H1 (cell line): Measurements from ENCODE around the gene CSRP1. TPM values are rescaled to one million over a fixed set of nuclear protein-coding genes. Genes with fewer than 3 reads are reported as not detected.
"Not testable (repeated sequence)": the region's sequence is repeated elsewhere in the genome, so short reads cannot be mapped to it uniquely, and the experiment has no call there.

Experiments used
- CTCF ChIA-PET: fragments of 300-600 bp; sonication (Branson Sonifier 250); formaldehyde crosslinking; loops from one replicate; lab custom pipeline; 2021; ENCODE audit not compliant: partially characterized antibody; lab: Charles Lee
- POLR2A ChIA-PET: fragments of 300-600 bp; sonication (Branson Sonifier 250); formaldehyde crosslinking; loops from one replicate; lab custom pipeline; 2021; ENCODE audit warnings: inconsistent platforms; ENCODE audit not compliant: partially characterized antibody; lab: Charles Lee
- DNase-seq, 2 experiments: peaks; one replicate each; pipeline versions ENCODE4 v3.0.0 to v3.0.0-alpha.2; 2010 to 2022; ENCODE audit warnings: low spot score in 2 of 2, low read depth in 1 of 2, mixed read lengths in 1 of 2
- FAIRE-seq: peaks from 2 replicates; lab custom pipeline; 2011; peaks lifted over from hg19 to GRCh38; lab: Jason Lieb, UNC
- H2AFZ ChIP-seq: 2 replicates; pipeline ENCODE4 v1.8.1; 2012; ENCODE audit warnings: low read length, inconsistent platforms
- H2AK5ac ChIP-seq: 2 replicates; pipeline ENCODE4 v1.6.1; 2013; ENCODE audit warnings: low read depth, low read length
- H2BK120ac ChIP-seq: replicated peaks from 2 replicates; pipeline ENCODE3; 2013; ENCODE audit warnings: low read depth, low read length, inconsistent platforms
- H2BK12ac ChIP-seq: 2 replicates; pipeline ENCODE4 v1.6.1; 2013; ENCODE audit warnings: low read depth, low read length
- H2BK15ac ChIP-seq: 2 replicates; pipeline ENCODE4 v1.6.1; 2013; ENCODE audit warnings: low read length
- H2BK20ac ChIP-seq: 2 replicates; pipeline ENCODE4 v1.6.1; 2013; ENCODE audit warnings: low read length
- H2BK5ac ChIP-seq: 2 replicates; pipeline ENCODE4 v1.6.1; 2013; ENCODE audit warnings: low read depth, low read length
- H3K14ac ChIP-seq: 2 replicates; pipeline ENCODE4 v1.6.1; 2013; ENCODE audit warnings: inconsistent platforms; ENCODE audit not compliant: insufficient read length
- H3K18ac ChIP-seq: 2 replicates; pipeline ENCODE4 v1.6.1; 2013; ENCODE audit warnings: low read length; ENCODE audit errors: extremely low read depth
- H3K23ac ChIP-seq: 2 replicates; pipeline ENCODE4 v1.6.1; 2013; ENCODE audit warnings: inconsistent platforms; ENCODE audit not compliant: insufficient read length
- H3K23me2 ChIP-seq: 2 replicates; pipeline ENCODE4 v1.6.1; 2013; ENCODE audit warnings: low read depth, low read length
- H3K27ac ChIP-seq: 2 replicates; pipeline ENCODE4 v1.6.1; 2011; ENCODE audit warnings: low read depth, low read length, inconsistent platforms
- H3K27me3 ChIP-seq, 4 experiments: replicated peaks in 1 of 4; 1 replicate in 1 of 4; 2 replicates in 3 of 4; pipeline versions ENCODE4 v1.6.1 to v1.8.1; 2011 to 2013; ENCODE audit warnings: low read length in 3 of 4, mild to moderate bottlenecking in 3 of 4, inconsistent platforms in 2 of 4, mixed read lengths in 2 of 4, moderate library complexity in 1 of 4; ENCODE audit not compliant: control insufficient read depth in 3 of 4, insufficient read depth in 3 of 4; ENCODE audit errors: extremely low read depth in 1 of 4
- H3K36me3 ChIP-seq, 4 experiments: 2 replicates each; pipeline versions ENCODE4 v1.6.1 to v1.8.1; 2011 to 2013; ENCODE audit warnings: mild to moderate bottlenecking in 4 of 4, low read length in 3 of 4, moderate library complexity in 2 of 4, control low read depth in 1 of 4, inconsistent platforms in 1 of 4; ENCODE audit not compliant: insufficient read depth in 4 of 4, control insufficient read depth in 2 of 4
- H3K4ac ChIP-seq: replicated peaks from 2 replicates; pipeline ENCODE3; 2013; ENCODE audit warnings: low read length, low read depth, mixed read lengths, inconsistent platforms; ENCODE audit not compliant: insufficient read length
- H3K4me1 ChIP-seq, 4 experiments: replicated peaks in 1 of 4; 1 replicate in 1 of 4; 2 replicates in 3 of 4; pipeline versions ENCODE4 v1.6.1 to v1.8.1; 2011 to 2013; ENCODE audit warnings: low read length in 3 of 4, inconsistent platforms in 2 of 4, mixed read lengths in 1 of 4; ENCODE audit not compliant: insufficient read depth in 4 of 4, control insufficient read depth in 3 of 4
- H3K4me2 ChIP-seq, 2 experiments: 2 replicates each; pipeline versions ENCODE4 v1.6.1 to v1.8.1; 2011 to 2013; ENCODE audit warnings: low read depth in 2 of 2, low read length in 2 of 2, control low read depth in 1 of 2, inconsistent platforms in 1 of 2, mild to moderate bottlenecking in 1 of 2; ENCODE audit not compliant: insufficient read depth in 1 of 2
- H3K4me3 ChIP-seq, 4 experiments: fragments of 200-600, 300-600 bp in 1 of 4; sonication (generic), shearing (Covaris generic), sonication (Bioruptor Twin) in 1 of 4; 2 replicates each; pipeline versions ENCODE4 v1.5.1 to v1.8.1; 2011 to 2016; ENCODE audit warnings: low read length in 4 of 4, low read depth in 3 of 4, control low read depth in 2 of 4, inconsistent platforms in 2 of 4, mild to moderate bottlenecking in 2 of 4, mixed read lengths in 1 of 4, moderate library complexity in 1 of 4; ENCODE audit not compliant: insufficient read depth in 2 of 4; ENCODE audit errors: extremely low read depth in 1 of 4
- H3K56ac ChIP-seq: replicated peaks from 2 replicates; pipeline ENCODE3; 2013; ENCODE audit warnings: low read depth, mild to moderate bottlenecking, mixed read lengths, low read length, inconsistent platforms; ENCODE audit not compliant: insufficient read length
- H3K79me1 ChIP-seq: 2 replicates; pipeline ENCODE4 v1.6.1; 2013; ENCODE audit warnings: low read depth, low read length, control low read depth
- H3K79me2 ChIP-seq, 2 experiments: 2 replicates each; pipeline versions ENCODE4 v1.6.1 to v1.8.1; 2012 to 2013; ENCODE audit warnings: low read length in 2 of 2, mild to moderate bottlenecking in 2 of 2, inconsistent platforms in 1 of 2; ENCODE audit not compliant: insufficient read depth in 2 of 2, control insufficient read depth in 1 of 2
- H3K9ac ChIP-seq, 4 experiments: replicated peaks in 1 of 4; 1 replicate in 1 of 4; 2 replicates in 3 of 4; pipeline versions ENCODE4 v1.6.1 to v1.8.1; 2011 to 2013; ENCODE audit warnings: low read depth in 3 of 4, low read length in 3 of 4, control low read depth in 2 of 4, mild to moderate bottlenecking in 2 of 4, moderate library complexity in 2 of 4, inconsistent platforms in 1 of 4; ENCODE audit errors: extremely low read depth in 1 of 4
- H3K9me3 ChIP-seq, 2 experiments: 2 replicates each; pipeline versions ENCODE4 v1.6.1 to v1.8.1; 2012 to 2013; ENCODE audit warnings: mild to moderate bottlenecking in 2 of 2, moderate library complexity in 2 of 2, control low read depth in 1 of 2, inconsistent platforms in 1 of 2, low read depth in 1 of 2, low read length in 1 of 2, mixed read lengths in 1 of 2; ENCODE audit not compliant: insufficient read depth in 2 of 2
- H4K20me1 ChIP-seq, 2 experiments: replicated peaks in 1 of 2; 2 replicates each; pipeline versions ENCODE3 to v1.8.1; 2011 to 2013; ENCODE audit warnings: inconsistent platforms in 2 of 2, low read length in 2 of 2, mild to moderate bottlenecking in 1 of 2; ENCODE audit not compliant: insufficient read depth in 2 of 2, control insufficient read depth in 1 of 2
- H4K5ac ChIP-seq: 2 replicates; pipeline ENCODE4 v1.6.1; 2013; ENCODE audit warnings: low read length, low read depth, mixed read lengths, inconsistent platforms; ENCODE audit not compliant: insufficient read length
- H4K8ac ChIP-seq: 2 replicates; pipeline ENCODE4 v1.8.0; 2013; ENCODE audit warnings: mild to moderate bottlenecking, moderate library complexity, low read length, inconsistent platforms; ENCODE audit not compliant: insufficient read depth; ENCODE audit errors: extremely low read depth
- H4K91ac ChIP-seq: replicated peaks from 2 replicates; pipeline ENCODE3; 2013; ENCODE audit warnings: low read length, mixed read lengths, inconsistent platforms; ENCODE audit not compliant: insufficient read length
- WGBS, 2 experiments: shearing (Covaris generic) in 1 of 2; methylation state at CpG; one replicate each; pipeline versions ENCODE4 v1.1.6 to v1.1.7; 2013 to 2015; ENCODE audit warnings: low lambda C conversion rate in 2 of 2, mixed read lengths in 2 of 2, inconsistent platforms in 1 of 2, low coverage in 1 of 2, missing lambda C conversion rate in 1 of 2; ENCODE audit not compliant: insufficient replicate concordance in 2 of 2, insufficient coverage in 1 of 2, insufficient read length in 1 of 2; ENCODE audit errors: extremely low coverage in 1 of 2, missing lambda C conversion rate in 1 of 2; 5-methylcytosine and 5-hydroxymethylcytosine counted together
- polyA plus RNA-seq, 7 experiments: library from polyadenylated mRNA; depleted of rRNA in 3 of 7; stranded (reverse) in 5 of 7; unstranded in 2 of 7; fragments of >200 nt in 5 of 7; fragments of 200-250 nt in 2 of 7; gene quantifications; 1 replicate in 5 of 7; 2 replicates in 1 of 7; 4 replicates in 1 of 7; pipeline versions ENCODE4 v1.2.1 to v1.2.3, GENCODE V29; 2011 to 2013; ENCODE audit warnings: missing spikeins in 2 of 7, mixed read lengths in 2 of 7
- total RNA-seq: library from RNA; stranded (reverse); fragmentation: NEBNext Ultra II Directional; extraction: Animal tissue kit (Norgen Biotek cat#: 25700); gene quantifications from 2 replicates; pipeline ENCODE4 v1.2.1, GENCODE V29; 2021

CSRP1 gene
- total and polyA plus RNA-seq, 2 of the 8 experiments (the other 6 are each of a cell fraction or from before 2014, with no cell fraction given): 14.2 to 22.3 TPM

DNA sequence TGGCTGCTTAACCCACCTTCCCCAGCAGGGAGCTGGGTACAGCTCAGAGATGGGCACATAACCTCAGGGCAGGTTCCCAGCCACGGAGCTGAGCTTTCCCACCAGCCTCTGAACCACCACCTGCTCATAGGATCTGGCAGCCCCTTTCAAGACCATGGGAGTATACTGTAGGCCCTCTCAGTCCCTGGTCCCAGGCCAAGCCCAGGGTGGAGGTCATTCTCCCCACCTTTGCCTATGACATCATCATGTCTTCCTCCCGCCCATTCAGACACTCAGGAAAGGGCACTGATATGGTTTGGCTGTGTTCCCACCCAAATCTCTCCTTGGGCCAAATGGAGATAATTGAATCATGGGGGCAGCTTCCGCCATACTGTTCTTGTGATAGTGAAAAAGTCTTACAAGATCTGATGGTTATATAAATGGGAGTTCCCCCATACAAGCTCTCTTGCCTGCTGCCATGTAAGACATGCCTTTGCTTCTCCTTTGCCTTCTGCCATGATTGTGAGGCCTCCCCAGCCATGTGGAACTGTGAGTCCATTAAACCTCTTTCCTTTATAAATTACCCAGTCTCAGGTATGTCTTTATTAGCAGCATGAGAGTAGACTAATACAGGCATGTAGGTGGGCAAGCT, 13.8 kb downstream of the CSRP1 start:
- not testable (repeated sequence) for H3K4me3 ChIP-seq, H3K79me2 ChIP-seq, H4K5ac ChIP-seq, H4K8ac ChIP-seq, H2AK5ac ChIP-seq, H3K18ac ChIP-seq, H3K4me2 ChIP-seq, H3K9ac ChIP-seq, H2BK120ac ChIP-seq, H2AFZ ChIP-seq, H2BK15ac ChIP-seq, FAIRE-seq, H3K27me3 ChIP-seq, H3K23ac ChIP-seq, H2BK20ac ChIP-seq, H3K36me3 ChIP-seq, H3K14ac ChIP-seq, H3K23me2 ChIP-seq, H4K20me1 ChIP-seq, H2BK12ac ChIP-seq, DNase-seq, H3K27ac ChIP-seq, H3K9me3 ChIP-seq, H2BK5ac ChIP-seq, H4K91ac ChIP-seq, H3K79me1 ChIP-seq, H3K4ac ChIP-seq, H3K56ac ChIP-seq, H3K4me1 ChIP-seq
- ChIA-PET CTCF (interaction anchor here (1.1 to 27.5 kb wide), 3 partner anchors 9 to 609 kb away, joined by 3 to 929 read pairs (median 390); partner anchors contain the start of gene NAV1), POLR2A (interaction anchor here (0.6 kb wide), 1 partner anchor 533 kb away, joined by 3 read pairs; no protein-coding TSS in a partner anchor)
- WGBS, 2 experiments: 83% methylated on average over 3 of the region's 3 CpGs; no CpG with 5 or more reads in 1 of the 2 experiments
